ENCODE data around the gene PTPRM.

Gene PTPRM

DNA sequence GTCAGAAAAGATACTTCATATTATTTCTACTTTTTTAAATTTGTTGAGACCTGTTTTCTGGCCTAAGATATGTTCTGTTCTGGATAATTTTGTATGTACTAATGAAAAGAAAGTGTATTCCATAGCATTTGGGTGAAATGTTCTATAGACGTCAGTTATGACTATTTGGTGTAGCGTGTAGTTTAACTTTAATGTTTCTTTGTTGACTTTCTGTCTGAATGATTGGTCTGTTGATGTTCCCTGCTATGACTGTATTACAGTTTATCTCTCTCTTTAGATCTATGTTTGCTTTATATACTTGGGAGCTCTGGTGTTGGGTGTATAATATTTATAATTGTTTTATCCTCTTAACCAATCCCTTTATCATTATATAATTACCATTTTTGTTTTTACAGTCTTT lies 352.4 kb downstream of the PTPRM start:
- DNase-seq (ENCODE audit: low read depth in 1 of 2, low spot score in 1 of 2): no peak
- in situ Hi-C loops (cut with HindIII; ENCODE audit: low pct_unique_long_range_greater_than_20kb, low sequenced_read_pairs): no loop called here

DNA sequence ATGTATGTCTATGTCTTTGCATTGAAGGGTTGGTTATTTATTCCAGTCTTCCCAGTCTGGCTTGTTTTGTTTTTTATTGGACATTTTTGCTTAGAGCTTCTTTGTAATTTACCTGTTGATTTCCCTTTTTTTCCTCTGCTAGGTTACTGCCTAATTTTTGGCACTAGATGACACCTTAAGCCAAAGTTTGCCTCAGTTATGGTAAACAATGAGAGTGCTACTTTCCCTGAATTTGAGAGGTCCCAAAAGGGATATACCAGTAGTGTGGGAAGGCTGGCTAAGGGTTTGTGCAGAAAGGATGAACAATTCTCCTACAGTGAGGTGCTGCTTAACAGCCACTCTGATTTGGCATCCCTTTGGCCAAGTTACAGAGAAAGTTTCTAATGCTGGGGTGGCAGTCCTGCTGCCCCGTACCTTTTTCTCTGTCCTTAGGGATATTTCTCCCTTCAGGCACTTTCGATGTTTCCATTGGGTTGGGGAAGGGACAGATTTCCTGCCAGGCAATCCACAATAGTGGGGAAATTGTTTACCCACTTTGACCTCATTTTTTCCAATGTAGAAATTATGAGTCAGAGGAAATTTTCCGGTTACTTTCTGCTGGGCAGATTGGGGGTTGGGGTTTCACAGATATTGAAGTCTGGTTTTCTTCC lies 354.9 kb downstream of the PTPRM start:
- no peak for TF ChIP-seq JUND (IDR thresholded peaks at IDR 0.05; ENCODE audit: low read depth)
- in situ Hi-C loops (cut with HindIII; ENCODE audit: low pct_unique_long_range_greater_than_20kb, low sequenced_read_pairs): no loop called here
- no peak for DNase-seq (ENCODE audit: low read depth in 1 of 2, low spot score in 1 of 2)

More for the DNA sequence above, 352.4 kb downstream of the PTPRM start:
- TF ChIP-seq JUND (IDR thresholded peaks at IDR 0.05; ENCODE audit: low read depth): no peak

DNA sequence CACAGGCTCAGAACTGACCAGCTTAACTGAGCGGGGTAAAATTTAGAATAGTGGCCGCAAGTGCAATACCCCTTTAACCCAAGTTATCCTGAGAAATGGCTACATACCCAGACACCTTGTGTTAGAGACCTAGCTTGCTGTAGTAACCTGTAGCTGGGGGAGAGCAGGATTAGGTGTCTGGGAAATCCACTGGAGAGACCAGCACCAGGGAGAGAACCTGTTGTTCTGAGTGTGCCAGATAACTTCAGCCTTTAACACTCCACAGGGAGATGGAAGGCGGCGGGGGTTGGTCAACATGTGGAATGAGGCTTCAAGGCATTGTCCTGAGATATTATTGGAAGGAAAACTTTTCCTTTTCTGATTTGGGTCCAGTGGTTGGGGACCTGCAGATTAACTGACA lies 356.0 kb downstream of the PTPRM start:
- in situ Hi-C loops (cut with HindIII; ENCODE audit: low pct_unique_long_range_greater_than_20kb, low sequenced_read_pairs): no loop called here

DNA sequence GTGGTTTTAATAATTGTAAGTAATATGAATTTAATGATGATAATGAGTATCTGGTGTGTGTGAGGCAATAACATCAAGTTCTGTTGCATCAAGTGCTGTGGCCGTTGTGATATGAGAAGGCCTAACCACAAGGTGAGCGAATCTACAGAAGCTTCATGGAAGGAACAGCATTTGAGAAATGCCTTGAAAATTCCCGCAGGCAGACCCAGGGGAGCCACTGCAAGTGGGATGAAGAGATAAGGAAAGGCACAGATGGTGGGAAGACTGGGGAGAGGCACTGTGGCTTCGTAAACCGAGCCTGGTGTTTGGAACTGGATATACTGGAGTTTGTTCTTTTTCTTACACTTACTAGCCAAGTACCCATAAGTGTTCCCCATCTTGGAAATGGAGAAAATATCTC lies 357.5 kb downstream of the PTPRM start:
- TF ChIP-seq JUND (IDR thresholded peaks at IDR 0.05; ENCODE audit: low read depth): no peak
- in situ Hi-C loops (cut with HindIII; ENCODE audit: low pct_unique_long_range_greater_than_20kb, low sequenced_read_pairs): no loop called here

More for the DNA sequence above, 356.0 kb downstream of the PTPRM start:
- no peak for DNase-seq (ENCODE audit: low read depth in 1 of 2, low spot score in 1 of 2)
- TF ChIP-seq JUND (IDR thresholded peaks at IDR 0.05; ENCODE audit: low read depth): no peak

DNA sequence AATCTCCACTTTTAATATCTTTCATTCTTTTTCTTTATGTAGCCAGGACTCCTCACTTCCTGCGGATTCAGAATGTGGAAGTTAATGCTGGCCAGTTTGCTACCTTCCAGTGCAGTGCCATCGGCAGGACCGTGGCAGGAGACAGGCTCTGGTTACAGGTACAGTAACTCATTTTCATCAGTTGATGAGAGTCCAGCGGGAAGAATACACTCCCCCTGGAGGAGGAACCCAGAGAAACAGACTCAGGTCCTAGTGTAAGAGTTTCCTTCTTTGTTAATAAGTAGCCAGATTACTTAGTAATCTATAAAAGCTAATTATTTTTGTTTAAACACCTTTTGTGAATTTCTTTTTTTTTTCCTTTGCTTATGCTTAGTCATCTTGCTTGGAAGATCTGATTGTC lies 359.4 kb downstream of the PTPRM start:
- in situ Hi-C loops (cut with HindIII; ENCODE audit: low pct_unique_long_range_greater_than_20kb, low sequenced_read_pairs): no loop called here
- no peak for TF ChIP-seq JUND (IDR thresholded peaks at IDR 0.05; ENCODE audit: low read depth)
- no peak for DNase-seq (ENCODE audit: low read depth in 1 of 2, low spot score in 1 of 2)

More for the DNA sequence above, 357.5 kb downstream of the PTPRM start:
- DNase-seq (ENCODE audit: low read depth in 1 of 2, low spot score in 1 of 2): no peak

DNA sequence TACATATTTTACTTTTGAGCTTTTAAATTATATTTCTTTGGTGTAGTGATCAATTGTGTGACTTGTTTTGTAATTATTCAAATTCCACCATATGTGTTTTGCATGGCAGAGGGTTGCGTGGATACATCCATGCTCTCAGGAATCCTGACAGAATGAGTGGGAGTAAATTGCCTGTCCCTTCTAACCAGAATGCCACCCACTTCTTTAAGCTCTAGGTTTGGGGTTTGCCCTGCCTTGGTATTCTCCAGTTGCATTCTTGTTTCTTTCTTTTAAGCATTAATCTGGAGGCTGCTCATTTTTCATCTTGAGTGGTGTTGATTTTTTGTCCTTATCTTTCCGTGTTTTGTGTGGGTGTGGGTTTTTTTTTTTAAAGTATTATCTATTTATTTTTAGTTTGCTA lies 360.0 kb downstream of the PTPRM start:
- in situ Hi-C loops (cut with HindIII; ENCODE audit: low pct_unique_long_range_greater_than_20kb, low sequenced_read_pairs): no loop called here
- TF ChIP-seq JUND (IDR thresholded peaks at IDR 0.05; ENCODE audit: low read depth): no peak
- no peak for DNase-seq (ENCODE audit: low read depth in 1 of 2, low spot score in 1 of 2)

DNA sequence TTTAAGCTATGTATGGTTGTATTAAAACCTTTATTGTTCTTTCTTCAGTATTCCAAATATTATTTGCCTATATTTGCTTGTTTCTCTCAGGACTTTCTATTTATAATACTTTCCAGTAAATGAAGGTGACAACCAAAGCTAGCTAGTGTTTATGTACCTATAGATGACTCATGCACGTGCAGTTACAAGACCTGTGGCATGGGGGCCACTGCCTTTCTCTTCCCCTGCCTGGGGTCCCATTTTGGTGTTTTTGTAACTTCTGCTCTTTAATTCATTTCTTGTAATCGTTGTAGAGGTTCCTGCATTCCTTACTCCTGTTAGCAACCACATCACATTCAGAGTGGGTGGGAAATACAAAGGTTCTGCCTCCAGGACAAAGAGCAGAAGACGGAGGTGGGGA lies 364.6 kb downstream of the PTPRM start:
- no peak for TF ChIP-seq JUND (IDR thresholded peaks at IDR 0.05; ENCODE audit: low read depth)
- DNase-seq (ENCODE audit: low read depth in 1 of 2, low spot score in 1 of 2): no peak
- in situ Hi-C loops (cut with HindIII; ENCODE audit: low pct_unique_long_range_greater_than_20kb, low sequenced_read_pairs): no loop called here

DNA sequence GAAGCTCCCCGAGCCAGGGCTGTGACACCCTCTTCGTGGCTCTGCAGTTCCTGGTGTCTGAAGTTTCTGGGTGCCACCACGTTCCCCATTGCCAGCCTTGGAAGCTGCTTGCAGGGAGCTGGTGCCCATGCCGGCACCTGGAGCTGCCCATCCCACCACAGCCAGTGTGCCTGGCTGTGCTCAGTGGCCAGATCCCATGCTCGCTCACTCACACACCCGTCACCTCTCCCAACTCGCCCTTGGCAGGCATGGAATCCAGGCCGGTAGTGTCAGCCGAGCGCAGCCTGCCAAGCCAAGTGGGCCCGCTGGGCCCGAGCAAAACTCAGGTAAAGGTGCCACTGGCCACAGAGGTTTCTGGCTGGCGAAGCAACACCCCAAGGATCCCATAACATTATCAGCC lies 370.2 kb downstream of the PTPRM start:
- DNase-seq (ENCODE audit: low read depth in 1 of 2, low spot score in 1 of 2): no peak
- no peak for TF ChIP-seq JUND (IDR thresholded peaks at IDR 0.05; ENCODE audit: low read depth)
- in situ Hi-C loops (cut with HindIII; ENCODE audit: low pct_unique_long_range_greater_than_20kb, low sequenced_read_pairs): no loop called here

DNA sequence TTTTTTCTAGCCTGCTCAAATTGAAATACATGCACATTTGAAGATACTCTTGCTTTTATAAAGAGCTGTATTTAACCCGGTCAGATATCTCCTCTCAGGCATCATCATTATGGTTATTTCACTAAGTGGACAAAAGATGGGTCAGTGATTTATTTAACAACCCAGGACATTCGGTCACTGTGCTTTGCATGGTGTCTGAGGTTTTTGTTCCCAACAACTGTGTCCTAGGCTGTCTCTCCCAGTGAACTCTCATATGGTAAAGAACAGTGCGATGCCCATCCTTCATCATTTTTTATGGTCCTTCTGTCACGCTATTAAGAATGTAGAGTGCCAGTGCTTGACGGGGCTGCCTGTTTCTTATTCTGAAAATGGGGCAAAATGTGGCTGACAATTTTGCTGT lies 372.4 kb downstream of the PTPRM start:
- no peak for TF ChIP-seq JUND (IDR thresholded peaks at IDR 0.05; ENCODE audit: low read depth)
- DNase-seq (ENCODE audit: low read depth in 1 of 2, low spot score in 1 of 2): no peak
- in situ Hi-C loops (cut with HindIII; ENCODE audit: low pct_unique_long_range_greater_than_20kb, low sequenced_read_pairs): no loop called here

DNA sequence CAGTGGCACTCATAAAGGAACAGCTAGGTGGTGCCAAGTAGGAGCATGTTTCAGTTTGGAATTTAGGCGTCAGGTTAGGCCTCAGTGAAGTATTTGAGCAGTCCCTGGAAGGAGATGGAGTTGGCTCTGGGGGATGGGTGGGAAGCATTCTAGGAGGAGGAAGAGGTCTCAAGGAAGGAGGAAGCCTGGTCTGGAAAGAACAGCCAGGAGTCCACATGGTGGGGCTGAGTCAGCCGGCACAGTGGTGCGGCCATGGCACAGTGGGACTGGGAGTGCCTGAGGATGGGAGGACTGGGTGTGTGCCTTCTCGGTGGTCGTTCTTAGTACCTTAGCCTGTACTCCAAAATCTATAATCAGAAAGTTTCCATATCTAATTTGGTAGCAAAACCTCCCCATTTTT lies 373.3 kb downstream of the PTPRM start:
- DNase-seq (ENCODE audit: low read depth in 1 of 2, low spot score in 1 of 2): no peak
- in situ Hi-C loops (cut with HindIII; ENCODE audit: low pct_unique_long_range_greater_than_20kb, low sequenced_read_pairs): no loop called here
- no peak for TF ChIP-seq JUND (IDR thresholded peaks at IDR 0.05; ENCODE audit: low read depth)

DNA sequence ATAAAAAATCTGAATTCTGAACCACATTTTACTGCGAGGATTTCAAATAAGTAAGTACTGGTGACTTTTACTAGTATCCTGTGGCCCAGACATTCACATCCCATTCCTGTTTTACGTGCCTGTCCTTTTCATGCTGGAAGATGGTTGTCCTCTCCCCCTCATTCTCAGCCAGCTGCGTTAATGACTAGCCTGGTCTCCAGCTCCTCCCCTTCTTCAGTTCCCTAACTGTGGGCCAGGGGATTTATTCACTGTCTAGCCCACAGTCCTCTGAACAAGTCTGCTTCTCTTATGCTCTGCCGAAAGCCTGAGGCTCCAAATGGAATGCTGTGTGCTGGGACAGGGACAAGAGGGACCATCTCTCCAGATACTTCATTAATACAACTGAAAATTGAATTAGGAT lies 373.9 kb downstream of the PTPRM start:
- in situ Hi-C loops (cut with HindIII; ENCODE audit: low pct_unique_long_range_greater_than_20kb, low sequenced_read_pairs): no loop called here
- TF ChIP-seq JUND (IDR thresholded peaks at IDR 0.05; ENCODE audit: low read depth): no peak
- no peak for DNase-seq (ENCODE audit: low read depth in 1 of 2, low spot score in 1 of 2)

DNA sequence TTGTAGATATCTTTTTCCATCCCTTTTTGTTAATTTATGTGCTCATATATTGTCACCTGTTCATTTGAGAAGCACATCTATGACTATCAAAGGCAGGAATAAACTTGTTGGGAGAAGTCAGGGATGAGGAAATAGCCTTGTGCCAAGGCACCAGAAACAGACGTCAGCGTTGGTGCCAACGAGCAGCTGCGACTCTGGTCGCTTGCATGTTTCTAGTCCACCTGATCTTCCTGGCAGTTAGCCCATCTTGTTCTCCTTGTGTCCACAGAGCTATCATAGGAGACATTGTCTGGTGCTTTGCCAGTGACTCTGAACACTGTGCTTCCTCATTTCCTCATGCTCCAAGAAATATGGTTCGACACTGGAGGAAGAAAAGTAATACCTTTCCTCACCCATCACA lies 374.4 kb downstream of the PTPRM start:
- TF ChIP-seq JUND (IDR thresholded peaks at IDR 0.05; ENCODE audit: low read depth): no peak
- peak in 1 of 2 experiments; percentile 11 for DNase-seq (ENCODE audit: low read depth in 1 of 2, low spot score in 1 of 2)
- in situ Hi-C loops (cut with HindIII; ENCODE audit: low pct_unique_long_range_greater_than_20kb, low sequenced_read_pairs): no loop called here

DNA sequence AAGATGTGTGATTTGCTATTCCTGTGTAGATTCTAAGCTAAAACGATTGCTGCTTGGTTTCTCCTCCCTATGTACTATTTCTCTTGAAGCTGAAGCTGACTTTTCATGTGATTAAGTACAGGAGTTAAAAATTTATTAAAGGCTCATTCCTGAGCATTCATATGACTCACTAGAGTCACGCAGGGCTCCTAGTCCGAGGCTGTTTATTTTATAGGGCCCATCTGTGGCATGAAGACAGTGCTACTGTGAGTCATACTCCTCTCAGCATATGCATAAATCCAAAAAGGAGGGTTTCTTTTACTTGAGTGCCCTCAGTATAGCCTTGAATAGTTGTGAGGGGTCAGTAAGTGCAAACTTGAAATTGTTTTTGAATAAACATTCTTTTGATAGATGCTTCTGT lies 378.8 kb downstream of the PTPRM start:
- in situ Hi-C loops (cut with HindIII; ENCODE audit: low pct_unique_long_range_greater_than_20kb, low sequenced_read_pairs): no loop called here
- DNase-seq (ENCODE audit: low read depth in 1 of 2, low spot score in 1 of 2): no peak
- no peak for TF ChIP-seq JUND (IDR thresholded peaks at IDR 0.05; ENCODE audit: low read depth)

DNA sequence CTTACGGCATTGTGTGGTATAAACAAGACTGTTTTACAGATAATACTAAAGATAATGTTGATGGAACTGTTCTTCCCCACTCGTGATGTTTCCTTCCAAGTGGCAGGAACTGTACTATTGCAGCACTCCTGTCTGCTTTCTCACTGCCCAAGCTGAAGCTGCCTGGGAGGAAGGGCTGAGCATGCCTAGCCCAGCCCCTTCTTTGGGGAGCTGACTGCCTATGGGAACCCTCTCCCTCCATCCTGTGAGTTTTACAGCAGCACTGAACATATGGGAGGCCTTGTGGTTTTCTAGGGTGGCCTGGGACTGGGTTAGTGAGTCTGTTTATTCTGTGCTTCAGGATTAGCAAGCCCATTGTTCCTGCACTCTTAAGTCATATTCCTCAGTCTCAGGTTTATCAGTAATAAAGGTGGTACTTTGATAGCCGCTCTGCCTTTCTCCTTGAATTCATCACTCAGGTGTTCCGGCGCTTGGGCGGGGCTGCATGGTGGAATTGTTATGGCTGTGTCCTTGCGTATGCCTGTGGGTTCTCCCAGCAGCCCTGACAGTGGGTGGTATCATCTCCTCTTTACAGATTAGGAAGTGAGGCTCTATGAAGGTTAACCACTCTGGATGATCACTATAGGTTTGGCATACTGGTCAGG lies 379.7 kb downstream of the PTPRM start:
- no peak for DNase-seq (ENCODE audit: low read depth in 1 of 2, low spot score in 1 of 2)
- no peak for TF ChIP-seq JUND (IDR thresholded peaks at IDR 0.05; ENCODE audit: low read depth)
- in situ Hi-C loops (cut with HindIII; ENCODE audit: low pct_unique_long_range_greater_than_20kb, low sequenced_read_pairs): no loop called here
